KMS-11 (cell line): ENCODE measurements around the gene KCNC1.

Experiments used
- H2AFZ ChIP-seq: fragments of 200-600 bp; sonication (generic); 2 replicates; pipeline ENCODE4 v1.6.1; 2016; ENCODE audit warnings: antibody characterized with exemption, mixed run types, low read depth
- H3K27ac ChIP-seq: fragments of 200-600 bp; sonication (generic); 2 replicates; pipeline ENCODE4 v1.6.1; 2016; ENCODE audit warnings: mild to moderate bottlenecking, mixed run types
- H3K27me3 ChIP-seq: fragments of 200-600 bp; sonication (generic); 2 replicates; pipeline ENCODE4 v1.6.1; 2017; ENCODE audit warnings: mild to moderate bottlenecking, low read depth, mixed run types, moderate library complexity; ENCODE audit not compliant: insufficient read depth
- H3K36me3 ChIP-seq: fragments of 200-600 bp; sonication (generic); 2 replicates; pipeline ENCODE4 v1.6.1; 2017; ENCODE audit warnings: mild to moderate bottlenecking, mixed run types; ENCODE audit not compliant: insufficient read depth
- H3K4me1 ChIP-seq: fragments of 200-600 bp; sonication (generic); 2 replicates; pipeline ENCODE4 v1.6.1; 2016; ENCODE audit warnings: mild to moderate bottlenecking, low read depth, mixed run types; ENCODE audit not compliant: poor library complexity, severe bottlenecking
- H3K4me2 ChIP-seq: fragments of 200-600 bp; sonication (generic); 2 replicates; pipeline ENCODE4 v1.7.0; 2016; ENCODE audit warnings: mild to moderate bottlenecking, mixed run types
- H3K4me3 ChIP-seq: fragments of 200-600 bp; sonication (generic); IDR thresholded peaks from 2 replicates; pipeline ENCODE4 v1.6.1; 2017; ENCODE audit warnings: low read depth, low read length, mixed read lengths; ENCODE audit not compliant: insufficient read depth
- H3K79me2 ChIP-seq: fragments of 200-600 bp; sonication (generic); 2 replicates; pipeline ENCODE4 v1.6.1; 2016; ENCODE audit warnings: low read depth, mixed run types; ENCODE audit not compliant: insufficient read depth
- H3K9ac ChIP-seq: fragments of 200-600 bp; sonication (generic); 2 replicates; pipeline ENCODE4 v1.6.1; 2016; ENCODE audit warnings: mild to moderate bottlenecking, mixed run types
- H4K20me1 ChIP-seq: fragments of 200-600 bp; sonication (generic); 2 replicates; pipeline ENCODE4 v1.6.1; 2016; ENCODE audit warnings: mild to moderate bottlenecking, mixed run types; ENCODE audit not compliant: insufficient read depth
- TF ChIP-seq, protein P1 (sequence below): fragments of 200-600 bp; sonication (generic); conservative IDR thresholded peaks from 2 replicates; pipeline ENCODE4 v1.6.1; 2017; ENCODE audit warnings: low read depth, mild to moderate bottlenecking, antibody characterized with exemption, low read length, moderate library complexity, mixed read lengths

The KCNC1 gene

DNA sequence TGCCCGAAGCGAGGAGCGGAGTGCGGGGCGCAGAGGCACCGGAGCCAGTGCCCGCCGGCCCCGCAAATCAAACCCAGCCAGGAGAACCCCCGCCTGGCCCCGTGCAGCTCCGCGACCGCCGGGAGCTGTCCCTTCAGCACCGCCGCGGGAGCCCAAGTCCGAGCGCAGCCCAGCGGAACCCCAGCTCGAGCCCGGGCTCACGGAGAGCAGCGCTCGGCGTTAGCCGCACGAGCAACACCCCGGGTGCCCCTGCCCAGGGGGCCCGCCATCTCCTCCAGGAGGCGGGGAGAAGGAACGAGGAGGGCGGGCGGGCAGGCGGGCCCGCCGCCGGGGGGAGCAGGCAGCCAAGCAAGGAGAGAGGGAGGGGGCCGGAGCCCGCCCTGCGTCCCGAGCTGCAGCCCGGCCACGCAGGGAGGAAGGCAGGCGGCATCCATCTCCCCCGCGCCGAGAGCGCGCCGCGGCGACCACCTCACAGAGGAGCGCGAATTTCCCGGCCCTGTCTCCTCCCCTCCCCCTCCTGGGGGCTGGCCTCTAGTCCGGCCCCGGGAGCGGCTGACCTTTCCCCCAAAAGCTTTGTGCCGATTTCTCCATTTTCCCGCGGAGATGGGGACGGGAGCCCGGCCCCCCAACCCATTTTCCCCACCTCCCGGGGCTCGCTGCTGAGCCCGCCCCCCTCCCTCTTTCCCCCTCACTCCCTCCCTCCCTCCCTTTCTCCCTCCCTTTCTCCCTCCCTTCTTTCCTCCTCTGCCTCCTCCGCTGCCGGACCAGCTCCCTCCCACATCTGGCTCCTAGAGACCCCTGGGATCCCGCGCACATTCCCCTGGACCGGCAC lies 621 bp downstream of the KCNC1 start:
- H3K36me3 ChIP-seq, result no peaks in the 10 kb centered on the region
- no peak overlapping the region for H3K27ac ChIP-seq
- H3K27me3 ChIP-seq, result no peaks in the 10 kb centered on the region; the same call in 1 of the 2 replicates
- no peak overlapping the region for H2AFZ ChIP-seq
- H3K79me2 ChIP-seq, result no peaks in the 10 kb centered on the region
- H3K4me3 ChIP-seq, result no peak overlapping the region
- H3K4me1 ChIP-seq, result no peaks in the 10 kb centered on the region
- H4K20me1 ChIP-seq, result no peaks in the 10 kb centered on the region
- no peak overlapping the region for H3K9ac ChIP-seq
- H3K4me2 ChIP-seq, result no peak overlapping the region
- TF ChIP-seq, protein P1, sequence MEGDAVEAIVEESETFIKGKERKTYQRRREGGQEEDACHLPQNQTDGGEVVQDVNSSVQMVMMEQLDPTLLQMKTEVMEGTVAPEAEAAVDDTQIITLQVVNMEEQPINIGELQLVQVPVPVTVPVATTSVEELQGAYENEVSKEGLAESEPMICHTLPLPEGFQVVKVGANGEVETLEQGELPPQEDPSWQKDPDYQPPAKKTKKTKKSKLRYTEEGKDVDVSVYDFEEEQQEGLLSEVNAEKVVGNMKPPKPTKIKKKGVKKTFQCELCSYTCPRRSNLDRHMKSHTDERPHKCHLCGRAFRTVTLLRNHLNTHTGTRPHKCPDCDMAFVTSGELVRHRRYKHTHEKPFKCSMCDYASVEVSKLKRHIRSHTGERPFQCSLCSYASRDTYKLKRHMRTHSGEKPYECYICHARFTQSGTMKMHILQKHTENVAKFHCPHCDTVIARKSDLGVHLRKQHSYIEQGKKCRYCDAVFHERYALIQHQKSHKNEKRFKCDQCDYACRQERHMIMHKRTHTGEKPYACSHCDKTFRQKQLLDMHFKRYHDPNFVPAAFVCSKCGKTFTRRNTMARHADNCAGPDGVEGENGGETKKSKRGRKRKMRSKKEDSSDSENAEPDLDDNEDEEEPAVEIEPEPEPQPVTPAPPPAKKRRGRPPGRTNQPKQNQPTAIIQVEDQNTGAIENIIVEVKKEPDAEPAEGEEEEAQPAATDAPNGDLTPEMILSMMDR, result no peak

DNA sequence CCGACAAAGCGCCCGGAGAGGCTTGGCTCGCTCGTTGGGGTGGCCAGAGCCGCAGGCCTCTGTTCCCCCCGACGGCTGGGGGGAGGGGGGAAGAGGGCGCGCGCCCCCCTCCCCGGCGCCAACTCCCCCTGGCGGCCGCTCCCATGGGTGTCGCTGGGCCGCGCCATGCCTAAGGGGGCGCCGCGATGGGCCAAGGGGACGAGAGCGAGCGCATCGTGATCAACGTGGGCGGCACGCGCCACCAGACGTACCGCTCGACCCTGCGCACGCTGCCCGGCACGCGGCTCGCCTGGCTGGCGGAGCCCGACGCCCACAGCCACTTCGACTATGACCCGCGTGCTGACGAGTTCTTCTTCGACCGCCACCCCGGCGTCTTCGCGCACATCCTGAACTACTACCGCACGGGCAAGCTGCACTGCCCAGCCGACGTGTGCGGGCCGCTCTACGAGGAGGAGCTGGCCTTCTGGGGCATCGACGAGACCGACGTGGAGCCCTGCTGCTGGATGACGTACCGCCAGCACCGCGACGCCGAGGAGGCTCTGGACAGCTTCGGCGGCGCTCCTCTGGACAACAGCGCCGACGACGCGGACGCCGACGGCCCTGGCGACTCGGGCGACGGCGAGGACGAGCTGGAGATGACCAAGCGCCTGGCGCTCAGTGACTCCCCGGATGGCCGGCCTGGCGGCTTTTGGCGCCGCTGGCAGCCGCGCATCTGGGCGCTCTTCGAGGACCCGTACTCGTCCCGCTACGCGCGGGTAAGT lies 1.4 kb downstream of the KCNC1 start:
- Histone ChIP-seq H3K27me3 (no peaks in the 10 kb centered on the region; the same call in 1 of the 2 replicates), H3K4me3 (no peak overlapping the region), H3K27ac (no peak overlapping the region), H3K36me3 (no peaks in the 10 kb centered on the region), H3K4me2 (no peak overlapping the region), H2AFZ (no peak overlapping the region), H3K79me2 (no peaks in the 10 kb centered on the region), H4K20me1 (no peaks in the 10 kb centered on the region), H3K9ac (no peak overlapping the region), H3K4me1 (no peaks in the 10 kb centered on the region)
- TF ChIP-seq, protein P1, result no peak

DNA sequence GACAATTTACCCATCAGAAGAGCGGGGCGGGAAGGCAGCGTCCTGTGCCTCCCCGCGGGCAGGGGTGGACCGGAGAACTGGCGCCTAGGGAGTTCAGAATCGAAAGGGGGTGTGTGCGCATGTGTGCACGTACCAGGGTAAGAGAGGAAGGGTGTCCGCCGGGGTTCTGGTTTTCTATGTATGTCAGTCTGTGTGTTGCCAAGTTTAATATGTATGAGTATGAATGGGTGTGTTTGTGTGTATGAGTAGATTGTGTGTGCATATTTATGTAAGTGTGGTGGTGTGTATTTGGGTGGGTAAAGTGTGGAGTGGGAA lies 2.0 kb downstream of the KCNC1 start:
- Histone ChIP-seq H2AFZ (no peak overlapping the region), H3K4me3 (no peak overlapping the region), H3K27me3 (no peaks in the 10 kb centered on the region; the same call in 1 of the 2 replicates), H3K79me2 (no peaks in the 10 kb centered on the region), H3K4me2 (no peak overlapping the region), H4K20me1 (no peaks in the 10 kb centered on the region), H3K36me3 (no peaks in the 10 kb centered on the region), H3K27ac (no peak overlapping the region), H3K4me1 (no peaks in the 10 kb centered on the region), H3K9ac (no peak overlapping the region)
- TF ChIP-seq, protein P1, result no peak

DNA sequence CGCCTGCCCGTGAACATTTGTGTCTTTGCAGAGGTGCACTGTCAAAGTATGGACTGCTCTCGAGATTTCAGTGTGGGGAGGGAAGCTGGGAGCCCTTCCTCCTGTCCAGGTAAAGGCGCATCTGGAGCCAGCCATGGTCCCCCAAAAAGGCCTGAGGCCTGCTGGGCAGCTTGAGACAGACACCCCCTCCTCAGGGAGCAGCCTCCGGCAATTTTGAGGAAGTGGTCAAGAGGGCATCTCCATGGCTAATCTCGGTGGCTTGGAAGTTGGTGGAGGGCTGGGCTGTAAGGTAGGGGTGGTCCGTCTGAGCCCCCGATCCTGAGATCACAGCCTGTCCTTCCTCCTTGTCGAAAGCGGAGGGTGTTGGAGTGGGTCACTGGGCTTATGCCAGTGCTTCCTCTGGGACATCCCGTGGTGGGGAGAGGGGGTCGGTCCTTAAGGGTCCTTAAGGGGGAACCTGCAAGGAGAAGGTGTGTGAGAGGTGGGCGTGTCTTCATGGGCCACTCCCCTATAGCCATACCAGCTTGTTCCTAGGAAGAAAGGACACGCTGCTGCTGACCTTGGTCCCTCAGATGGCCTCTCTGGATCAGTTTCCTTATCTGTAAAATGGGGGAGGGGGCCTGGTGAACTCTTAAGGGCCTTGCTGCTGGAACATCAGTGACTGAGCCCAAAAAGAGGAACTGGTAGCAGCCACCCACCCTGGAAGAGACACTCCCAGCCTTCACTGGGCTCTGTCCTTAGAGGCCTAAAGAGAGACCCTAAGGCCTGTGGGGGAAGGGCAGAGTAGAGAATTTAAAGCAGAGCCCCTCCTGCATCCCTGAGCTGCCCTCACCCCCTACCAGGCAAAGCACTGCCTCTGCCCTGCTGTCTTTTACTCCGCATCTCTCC lies 2.6 kb downstream of the KCNC1 start:
- Histone ChIP-seq H3K9ac (no peak overlapping the region), H2AFZ (no peak overlapping the region), H3K4me1 (no peaks in the 10 kb centered on the region), H3K27ac (no peak overlapping the region), H3K27me3 (no peaks in the 10 kb centered on the region; the same call in 1 of the 2 replicates), H3K36me3 (no peaks in the 10 kb centered on the region), H3K79me2 (no peaks in the 10 kb centered on the region), H3K4me2 (no peak overlapping the region), H3K4me3 (no peak overlapping the region), H4K20me1 (no peaks in the 10 kb centered on the region)
- TF ChIP-seq, protein P1, result no peak
